GM19468 (cell line): ENCODE results near the gene HAGHL.
"Not testable (repeated sequence)": the region's sequence is repeated elsewhere in the genome, so short reads cannot be mapped to it uniquely, and the experiment has no call there.

Source experiments
- ATAC-seq: cut with Tn5 transposase; IDR thresholded peaks from one replicate; pipeline ENCODE4 v1.9.1; 2021; ENCODE audit warnings: mild to moderate bottlenecking, moderate library complexity, moderate number of reproducible peaks; ENCODE audit not compliant: unreplicated experiment; ENCODE audit errors: extremely low read depth

The HAGHL gene

DNA sequence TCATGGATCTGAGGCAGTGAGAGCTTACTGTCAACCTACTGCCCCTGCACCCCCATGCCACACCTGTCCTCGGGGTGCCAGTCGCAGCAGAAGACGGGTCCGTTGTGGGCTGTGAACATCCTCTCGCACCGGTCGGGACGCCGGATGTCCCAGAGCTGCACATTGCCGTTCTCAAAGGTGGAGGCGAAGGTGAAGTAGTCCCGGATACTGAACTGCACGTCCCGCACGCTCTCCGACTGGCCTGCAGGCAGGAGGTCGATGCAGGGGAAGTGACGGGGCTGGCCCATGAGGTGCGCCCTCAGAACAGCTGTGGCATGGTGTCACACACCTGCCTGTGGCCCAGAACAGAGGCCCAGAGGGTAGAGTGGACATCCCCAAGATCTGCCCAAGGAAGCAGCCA, 39.4 kb upstream of the HAGHL start:
- no peak for ATAC-seq

DNA sequence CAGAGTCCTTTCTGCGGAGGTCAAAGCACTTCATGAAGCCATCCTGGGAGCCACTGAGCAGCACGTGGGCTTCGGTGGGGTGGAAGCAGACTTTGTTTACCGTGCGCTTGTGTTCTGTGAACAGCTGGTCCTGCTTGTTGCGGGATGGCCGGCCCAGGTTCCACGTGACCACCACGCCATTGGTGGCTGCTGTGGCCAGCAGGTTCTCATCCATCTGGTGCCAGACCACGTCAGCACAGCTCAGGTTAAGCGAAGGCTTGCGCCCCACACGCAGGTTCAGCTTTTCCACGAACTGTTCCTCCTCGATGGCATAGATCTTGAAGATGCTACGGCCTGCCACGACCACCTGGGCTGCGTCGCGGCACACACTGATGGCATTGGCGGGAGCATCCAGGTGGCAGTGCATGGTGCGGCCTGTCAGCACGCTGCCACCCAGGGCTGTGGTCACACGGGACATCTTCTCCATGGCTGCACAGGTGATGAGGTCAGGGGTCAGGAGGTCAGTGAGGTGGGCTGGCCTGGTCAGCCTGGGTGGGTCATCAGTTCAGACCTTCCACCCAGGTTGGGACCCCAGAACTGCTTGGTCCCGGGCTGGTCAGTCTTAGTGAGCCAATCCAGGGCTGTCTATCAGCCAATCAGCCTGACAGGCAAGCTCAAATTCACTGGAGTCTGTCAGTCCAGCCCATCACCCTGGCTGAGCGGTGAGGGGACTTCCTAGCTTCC, 37.6 kb upstream of the HAGHL start:
- ATAC-seq = no peak

- ATAC-seq = not testable (repeated sequence)
These were observed 35.7 kb upstream of the HAGHL start for GRCh38 chr16:691242-691641.

DNA sequence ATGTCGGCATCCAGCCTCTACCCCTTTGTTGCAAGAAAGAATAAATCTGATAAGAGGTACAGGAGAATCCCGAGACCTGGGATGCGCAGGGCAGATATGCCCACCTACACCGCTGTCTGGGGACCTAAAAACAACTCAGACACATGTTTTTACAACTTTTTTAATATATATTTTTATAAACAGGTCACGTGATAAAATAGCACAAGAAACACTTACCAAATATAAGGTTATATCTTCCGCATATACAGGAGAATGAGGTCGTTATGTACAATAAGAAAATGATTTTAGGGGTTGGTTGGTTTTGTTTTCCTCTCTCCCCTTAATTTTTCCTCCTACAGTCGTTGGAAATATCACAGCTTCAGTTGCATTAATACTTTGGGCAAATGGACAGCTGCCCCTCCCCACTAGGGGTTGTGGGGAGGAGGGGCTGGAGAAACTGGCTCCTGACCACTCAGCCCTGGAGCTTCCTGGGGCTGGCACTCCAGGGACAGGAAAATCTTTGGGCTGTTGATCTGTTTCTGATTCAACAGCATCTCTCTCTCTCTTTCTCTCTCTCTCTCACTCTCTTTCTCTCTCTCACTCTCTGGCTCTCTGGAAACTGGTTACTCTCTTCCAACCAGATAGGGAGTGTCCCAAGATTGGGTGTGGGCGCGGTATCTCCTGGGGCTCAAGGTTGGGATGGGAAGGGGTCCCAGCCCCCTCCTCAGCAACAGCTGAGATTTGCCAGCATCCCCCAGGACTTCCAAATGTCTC, 34.4 kb upstream of the HAGHL start:
- no peak for ATAC-seq

- ATAC-seq = no peak
These were observed 33.5 kb upstream of the HAGHL start for GRCh38 chr16:693364-693763.

GRCh38 chr16:693766-694165, 33.1 kb upstream of the HAGHL start:
- no peak for ATAC-seq

DNA sequence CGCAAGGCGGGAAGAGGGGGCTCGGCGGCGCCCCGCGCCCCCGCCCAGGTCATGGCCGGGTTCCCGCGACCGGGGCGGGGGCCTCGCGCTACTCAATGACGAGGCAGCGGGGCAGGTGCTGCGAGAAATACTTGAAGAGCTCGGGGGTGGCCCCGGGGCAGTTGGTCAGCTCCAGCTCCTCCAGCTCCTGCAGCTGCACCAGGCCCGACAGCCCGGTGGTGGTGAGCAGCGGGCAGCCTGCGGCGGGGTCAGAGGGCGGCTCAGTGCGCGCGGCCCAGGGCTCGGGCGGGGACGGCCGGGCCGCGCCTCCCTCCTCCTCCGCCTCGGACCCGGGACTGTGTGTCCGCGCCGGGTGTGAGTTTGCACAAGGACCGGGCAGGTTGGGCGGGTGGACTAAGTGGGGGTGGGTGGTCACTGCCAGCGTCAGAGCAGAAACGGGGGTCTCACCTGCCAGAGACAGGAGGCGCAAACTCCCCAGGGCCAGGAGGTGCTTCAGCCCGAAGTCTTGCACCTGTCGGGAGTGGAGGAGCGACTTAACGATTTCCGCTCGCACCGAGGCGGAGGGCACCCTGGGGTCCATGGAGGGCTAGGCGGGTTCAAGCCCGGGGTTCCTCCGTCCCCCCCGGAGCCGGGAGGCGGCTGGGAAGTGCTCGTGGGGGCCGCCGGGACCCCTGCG, 32.6 kb upstream of the HAGHL start:
- no peak for ATAC-seq

DNA sequence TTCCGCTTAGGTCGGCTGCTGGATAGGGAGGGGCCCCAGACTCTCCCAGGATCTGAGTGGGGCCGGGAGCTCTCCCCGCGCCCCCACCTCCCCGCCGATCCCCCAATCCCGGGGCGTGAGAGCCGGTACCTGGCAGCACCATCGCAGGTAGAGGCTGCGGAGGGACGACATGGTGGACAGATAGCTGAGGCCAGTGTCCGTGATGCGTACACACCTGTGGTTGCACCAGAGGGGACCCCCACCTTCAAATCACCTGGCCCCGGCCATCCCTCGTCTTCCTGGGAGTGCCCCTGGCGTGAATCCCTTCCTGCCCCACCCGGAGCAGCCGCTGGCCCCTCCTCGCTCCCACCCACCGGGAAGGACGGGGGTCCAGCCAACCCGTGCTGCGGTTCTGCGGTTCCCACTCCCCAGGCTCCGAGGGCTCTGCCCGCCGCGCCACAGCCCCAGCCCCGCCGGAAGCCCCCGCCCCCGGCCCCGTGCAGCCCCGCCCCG, 32.0 kb upstream of the HAGHL start:
- no peak for ATAC-seq

DNA sequence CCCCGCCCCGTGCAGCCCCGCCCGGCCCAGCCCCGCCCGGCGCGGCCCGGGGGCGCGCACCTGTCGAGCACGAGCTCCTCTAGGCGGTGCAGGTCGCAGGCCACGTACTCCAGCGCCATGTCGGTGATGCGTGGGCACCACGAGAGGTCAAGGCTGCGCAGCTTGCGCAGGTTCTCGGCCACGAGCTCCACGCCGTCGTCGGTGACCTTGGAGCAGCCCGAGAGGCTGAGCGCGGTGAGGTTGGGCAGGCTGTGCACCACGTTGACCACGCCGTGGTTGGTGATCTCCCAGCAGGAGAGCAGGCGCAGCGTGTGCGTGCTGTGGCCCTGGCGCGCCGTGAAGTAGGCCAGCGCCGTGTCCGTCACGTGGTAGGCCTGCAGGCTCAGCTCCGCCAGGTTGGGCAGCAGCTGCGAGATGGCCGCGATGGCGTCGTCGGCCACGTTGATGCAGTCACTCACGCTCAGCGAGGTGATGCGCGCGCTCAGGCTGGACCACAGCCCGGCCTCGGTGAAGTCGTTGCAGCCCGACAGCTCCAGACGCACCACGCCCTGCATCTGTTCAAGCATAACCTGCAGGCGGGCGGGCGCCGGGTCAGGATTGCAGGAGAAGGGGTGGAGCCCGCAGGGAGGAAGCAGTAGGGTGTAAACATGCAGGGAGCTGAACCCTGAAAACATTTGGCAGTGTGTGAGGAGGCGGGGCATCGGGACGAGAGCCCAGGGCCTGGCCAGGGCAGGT, 31.4 kb upstream of the HAGHL start:
- ATAC-seq = no peak

GRCh38 chr16:698911-699671, 27.8 kb upstream of the HAGHL start:
- no peak for ATAC-seq

GRCh38 chr16:700684-701584, 26.0 kb upstream of the HAGHL start:
- ATAC-seq = no peak

GRCh38 chr16:702341-702740, 24.6 kb upstream of the HAGHL start:
- no peak for ATAC-seq

DNA sequence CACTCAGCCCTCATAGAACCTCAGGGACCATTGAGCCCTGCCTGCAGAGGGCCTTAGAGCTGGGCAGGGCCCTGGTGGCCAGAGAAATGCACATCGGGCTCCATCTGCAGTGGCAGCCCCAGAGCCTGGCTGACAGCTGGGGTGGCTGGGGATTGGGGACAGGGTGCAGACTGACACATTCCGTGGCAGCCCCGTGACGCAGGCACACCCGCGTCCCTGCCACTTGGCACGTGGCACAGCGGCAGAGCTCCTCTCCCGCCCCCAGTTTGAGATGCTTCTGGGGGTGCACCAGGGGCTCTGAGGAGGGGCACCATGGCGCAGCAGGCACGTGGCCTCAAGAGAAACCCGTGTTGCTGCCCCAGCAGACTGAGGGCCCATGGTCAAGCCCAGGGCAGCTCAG, 23.5 kb upstream of the HAGHL start:
- no peak for ATAC-seq

DNA sequence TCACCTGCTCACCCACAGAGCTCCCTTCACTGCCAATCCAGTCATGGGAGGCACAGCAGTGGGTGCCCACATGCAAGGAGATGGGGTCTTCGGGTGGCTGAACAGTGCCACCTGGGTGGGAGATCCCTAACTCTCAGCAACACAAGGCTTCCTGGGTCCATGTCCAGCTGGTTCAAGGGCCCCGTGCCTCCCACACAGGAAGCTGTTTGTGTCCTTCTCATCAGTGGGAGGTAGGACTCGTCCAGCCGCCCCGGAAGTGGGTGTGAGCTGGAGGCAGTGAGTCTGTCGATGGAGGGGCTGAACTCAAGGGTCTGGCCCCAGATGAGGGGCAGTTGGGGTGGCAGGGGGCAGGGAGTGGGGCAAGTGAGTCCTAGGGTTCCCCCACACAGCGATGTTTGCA, 22.9 kb upstream of the HAGHL start:
- no peak for ATAC-seq

- ATAC-seq = no peak
These were observed 22.1 kb upstream of the HAGHL start for GRCh38 chr16:704552-705380.

- no peak for ATAC-seq
These were observed 21.3 kb upstream of the HAGHL start, which contains the start of gene FBXL16 for GRCh38 chr16:705431-706188. FBXL16 (minus strand) TSS chr16:705801; CDS start chr16:697405, 8,396 bp downstream.
